H9 (cell line): Measurements from ENCODE around the gene GALNS. TPM values are rescaled to one million over a fixed set of nuclear protein-coding genes. Genes with fewer than 3 reads are reported as not detected.

Experiments
- DNase-seq: peaks from one replicate; pipeline ENCODE4 v3.0.0-alpha.2; 2017
- H2AFZ ChIP-seq: one replicate; pipeline ENCODE4 v1.6.1; 2013; ENCODE audit warnings: mild to moderate bottlenecking, low read length, control low read depth, moderate library complexity
- H2AK5ac ChIP-seq: 2 replicates; pipeline ENCODE4 v1.6.1; 2013; ENCODE audit warnings: low read length, control low read depth, mixed read lengths; ENCODE audit not compliant: insufficient read length
- H2BK120ac ChIP-seq: one replicate; pipeline ENCODE4 v1.6.1; 2013; ENCODE audit warnings: low read depth, mild to moderate bottlenecking, low read length, control low read depth, inconsistent platforms; ENCODE audit not compliant: poor library complexity, severe bottlenecking
- H2BK12ac ChIP-seq: 2 replicates; pipeline ENCODE4 v1.6.1; 2013; ENCODE audit warnings: low read length, control low read depth, mixed read lengths, low read depth; ENCODE audit not compliant: insufficient read length
- H2BK15ac ChIP-seq: 2 replicates; pipeline ENCODE4 v1.6.1; 2013; ENCODE audit warnings: low read depth, low read length, control low read depth
- H2BK20ac ChIP-seq: one replicate; pipeline ENCODE4 v1.6.1; 2013; ENCODE audit warnings: low read depth, mild to moderate bottlenecking, low read length, control low read depth, inconsistent platforms; ENCODE audit not compliant: poor library complexity, severe bottlenecking
- H2BK5ac ChIP-seq: 2 replicates; pipeline ENCODE4 v1.6.1; 2013; ENCODE audit warnings: low read length, control low read depth, mixed read lengths; ENCODE audit not compliant: insufficient read length
- H3K14ac ChIP-seq: 2 replicates; pipeline ENCODE4 v1.6.1; 2013; ENCODE audit warnings: low read length, control low read depth; ENCODE audit not compliant: insufficient read depth
- H3K18ac ChIP-seq: 2 replicates; pipeline ENCODE4 v1.6.1; 2013; ENCODE audit warnings: low read depth, mild to moderate bottlenecking, mixed read lengths, low read length, control low read depth; ENCODE audit not compliant: insufficient read length
- H3K23ac ChIP-seq: 2 replicates; pipeline ENCODE4 v1.6.1; 2013; ENCODE audit warnings: low read length, control low read depth, mixed read lengths, low read depth; ENCODE audit not compliant: insufficient read length
- H3K23me2 ChIP-seq: 2 replicates; pipeline ENCODE4 v1.6.1; 2013; ENCODE audit warnings: low read depth, mild to moderate bottlenecking, mixed read lengths, low read length, control low read depth; ENCODE audit not compliant: insufficient read length, poor library complexity, severe bottlenecking
- H3K27ac ChIP-seq: 2 replicates; pipeline ENCODE4 v1.5.1; 2013; ENCODE audit warnings: low read length, control low read depth, mixed read lengths, low read depth; ENCODE audit not compliant: insufficient read length
- H3K27me3 ChIP-seq: 2 replicates; pipeline ENCODE4 v1.6.1; 2013; ENCODE audit warnings: low read length, control low read depth, inconsistent platforms; ENCODE audit not compliant: insufficient read depth
- H3K4ac ChIP-seq: 2 replicates; pipeline ENCODE4 v1.6.1; 2013; ENCODE audit warnings: low read depth, mild to moderate bottlenecking, control low read depth, inconsistent platforms, low read length, moderate library complexity
- H3K4me1 ChIP-seq: 2 replicates; pipeline ENCODE4 v1.6.1; 2013; ENCODE audit warnings: low read length, control low read depth, inconsistent platforms; ENCODE audit not compliant: insufficient read depth
- H3K4me2 ChIP-seq: 2 replicates; pipeline ENCODE4 v1.6.1; 2013; ENCODE audit warnings: low read length, control low read depth, mixed read lengths; ENCODE audit not compliant: insufficient read length, insufficient read depth
- H3K56ac ChIP-seq: 2 replicates; pipeline ENCODE4 v1.6.1; 2013; ENCODE audit warnings: low read depth, mild to moderate bottlenecking, mixed read lengths, low read length, control low read depth; ENCODE audit not compliant: insufficient read length
- H3K79me1 ChIP-seq: 2 replicates; pipeline ENCODE4 v1.6.1; 2013; ENCODE audit warnings: low read depth, mild to moderate bottlenecking, moderate library complexity, low read length, control low read depth, inconsistent platforms; ENCODE audit not compliant: insufficient read depth, poor library complexity, severe bottlenecking
- H3K79me2 ChIP-seq: 2 replicates; pipeline ENCODE4 v1.6.1; 2013; ENCODE audit warnings: low read length, control low read depth, inconsistent platforms; ENCODE audit not compliant: insufficient read depth
- H3K9ac ChIP-seq: 2 replicates; pipeline ENCODE4 v1.6.1; 2013; ENCODE audit warnings: low read length, control low read depth, mixed read lengths; ENCODE audit not compliant: insufficient read length; ENCODE audit errors: extremely low read depth
- H3K9me3 ChIP-seq: one replicate; pipeline ENCODE4 v1.6.1; 2013; ENCODE audit warnings: low read depth, low read length, inconsistent platforms; ENCODE audit not compliant: control insufficient read depth
- H3T11ph ChIP-seq: one replicate; pipeline ENCODE4 v1.6.1; 2013; ENCODE audit warnings: mild to moderate bottlenecking, low read length, control low read depth, inconsistent platforms
- H4K20me1 ChIP-seq: one replicate; pipeline ENCODE4 v1.6.1; 2013; ENCODE audit not compliant: control insufficient read depth, insufficient read length, insufficient read depth
- H4K5ac ChIP-seq: 2 replicates; pipeline ENCODE4 v1.6.1; 2013; ENCODE audit warnings: low read depth, mild to moderate bottlenecking, mixed read lengths, low read length, control low read depth; ENCODE audit not compliant: insufficient read length
- H4K8ac ChIP-seq: replicated peaks from 2 replicates; pipeline ENCODE4 v1.6.1; 2013; ENCODE audit warnings: low read length, control low read depth, mixed read lengths, low read depth; ENCODE audit not compliant: insufficient read length
- H4K91ac ChIP-seq: 2 replicates; pipeline ENCODE4 v1.6.1; 2013; ENCODE audit warnings: low read depth, mild to moderate bottlenecking, moderate library complexity, mixed read lengths, low read length, control low read depth; ENCODE audit not compliant: insufficient read length
- H3K27ac Mint-ChIP-seq, 3 experiments: 2 replicates in 2 of 3; 3 replicates in 1 of 3; pipeline ENCODE4 v1.8.0; 2020 to 2021; ENCODE audit warnings: mixed read lengths in 3 of 3, mild to moderate bottlenecking in 1 of 3, moderate library complexity in 1 of 3
- H3K27me3 Mint-ChIP-seq: 2 replicates; pipeline ENCODE4 v1.8.0; 2021; ENCODE audit warnings: low read depth, mild to moderate bottlenecking, moderate library complexity, mixed read lengths
- H3K36me3 Mint-ChIP-seq, 3 experiments: 2 replicates in 2 of 3; 3 replicates in 1 of 3; pipeline ENCODE4 v1.8.0; 2020 to 2021; ENCODE audit warnings: low read depth in 3 of 3, mixed read lengths in 3 of 3; ENCODE audit not compliant: insufficient read depth in 1 of 3
- H3K4me1 Mint-ChIP-seq, 2 experiments: 2 replicates each; pipeline ENCODE4 v1.8.0; 2020; ENCODE audit warnings: mixed read lengths in 2 of 2
- H3K4me3 Mint-ChIP-seq, 2 experiments: 2 replicates in 1 of 2; 3 replicates in 1 of 2; pipeline ENCODE4 v1.8.0; 2020 to 2021; ENCODE audit warnings: mild to moderate bottlenecking in 2 of 2, mixed read lengths in 2 of 2, moderate library complexity in 1 of 2
- H3K9me3 Mint-ChIP-seq, 2 experiments: 2 replicates in 1 of 2; 3 replicates in 1 of 2; pipeline ENCODE4 v1.8.0; 2020; ENCODE audit warnings: mild to moderate bottlenecking in 2 of 2, mixed read lengths in 2 of 2, moderate library complexity in 1 of 2
- WGBS: extraction: QIAGEN DNeasy Blood & Tissue Kit; methylation state at CpG from one replicate; pipeline ENCODE4 v1.1.7; 2013; ENCODE audit warnings: missing lambda C conversion rate, low lambda C conversion rate, mixed read lengths; ENCODE audit not compliant: insufficient read length; ENCODE audit errors: extremely low coverage; 5-methylcytosine and 5-hydroxymethylcytosine counted together
- total RNA-seq: library from RNA; stranded (reverse); gene quantifications from 2 replicates; pipeline ENCODE4 v1.2.1, GENCODE V29; 2021
- TF ChIP-seq, protein P1 (sequence below): fragments of 200-600 bp; sonication (generic); conservative IDR thresholded peaks from 3 replicates; pipeline ENCODE4 v1.8.0; 2021; ENCODE audit warnings: antibody characterized with exemption, mild to moderate bottlenecking

Gene GALNS
- total RNA-seq, 1 experiment from 2014 or later, result 20.3 TPM

DNA sequence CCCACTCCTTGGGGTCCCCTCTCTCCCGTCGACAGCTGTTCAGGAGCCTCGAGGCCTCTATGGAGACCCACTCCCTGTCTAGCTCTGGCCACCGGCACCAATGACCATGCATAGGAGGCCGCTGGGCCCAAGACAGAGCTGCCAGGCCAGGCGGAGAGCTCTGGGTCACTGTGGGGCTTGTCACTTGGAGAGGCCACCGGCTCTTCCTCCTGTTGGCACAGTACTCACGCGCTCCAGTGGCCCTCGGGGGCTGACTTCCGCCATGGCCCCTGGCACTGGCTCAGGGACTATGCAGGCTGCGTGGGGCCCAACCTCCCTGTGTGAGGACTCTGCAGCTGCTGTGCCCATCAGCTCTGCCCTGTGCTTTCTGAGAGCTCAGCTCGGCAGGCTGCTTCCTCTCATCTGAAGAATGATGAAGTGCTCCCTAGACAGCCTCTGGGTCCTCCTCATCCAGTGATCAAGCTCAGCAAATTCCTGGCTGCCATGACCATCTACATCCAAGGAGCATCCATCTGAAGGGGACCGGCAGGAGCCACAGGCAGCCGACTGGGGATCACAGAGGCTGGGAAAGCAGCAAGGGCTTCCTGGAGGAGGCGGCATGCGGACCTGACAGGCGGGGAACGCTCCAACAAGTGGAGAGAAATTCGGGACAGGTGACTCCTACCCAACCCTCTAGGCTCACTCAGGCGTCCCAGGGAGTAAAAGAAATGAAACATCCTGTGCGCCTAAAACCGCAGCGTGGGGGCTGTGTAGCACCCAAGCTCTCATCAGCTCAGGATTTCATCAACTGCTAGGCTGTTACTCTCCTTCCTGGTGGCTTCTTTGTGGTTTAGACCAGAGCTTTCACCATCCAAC is 16.8 kb downstream of the GALNS start:
- H2BK12ac ChIP-seq, result no peak overlapping the region
- no peak overlapping the region for H3K9ac ChIP-seq
- H2BK20ac ChIP-seq, result no peak overlapping the region
- H3K79me1 ChIP-seq, result no peaks in the 10 kb centered on the region
- WGBS, result no CpG with 5 or more reads among the region's 24 CpGs
- peaks cover 4 to 15% (median 13%) of the 10 kb centered on the region in 3 experiments; a peak in 6 of 7 replicates for H3K36me3 Mint-ChIP-seq
- no peak overlapping the region for H2AFZ ChIP-seq
- H3K27ac ChIP-seq, result no peak overlapping the region
- no peaks in the 10 kb centered on the region for H3K27me3 ChIP-seq
- no peak overlapping the region for H4K5ac ChIP-seq
- H4K8ac ChIP-seq, result no peak overlapping the region
- H3K18ac ChIP-seq, result no peak overlapping the region
- H3K4me1 ChIP-seq, result no peaks in the 10 kb centered on the region
- no peak overlapping the region for H3K56ac ChIP-seq
- H3K9me3 ChIP-seq, result no peaks in the 10 kb centered on the region
- H3T11ph ChIP-seq, result no peak overlapping the region
- H3K4me1 Mint-ChIP-seq, result no peaks in the 10 kb centered on the region
- no peak overlapping the region for H2AK5ac ChIP-seq
- no peak overlapping the region; a peak in 1 of 5 replicates for H3K4me3 Mint-ChIP-seq
- H3K4ac ChIP-seq, result no peak overlapping the region
- H3K9me3 Mint-ChIP-seq, result no peaks in the 10 kb centered on the region
- no peaks in the 10 kb centered on the region for H3K27me3 Mint-ChIP-seq
- no peak for DNase-seq
- no peak overlapping the region for H3K4me2 ChIP-seq
- TF ChIP-seq, protein P1, sequence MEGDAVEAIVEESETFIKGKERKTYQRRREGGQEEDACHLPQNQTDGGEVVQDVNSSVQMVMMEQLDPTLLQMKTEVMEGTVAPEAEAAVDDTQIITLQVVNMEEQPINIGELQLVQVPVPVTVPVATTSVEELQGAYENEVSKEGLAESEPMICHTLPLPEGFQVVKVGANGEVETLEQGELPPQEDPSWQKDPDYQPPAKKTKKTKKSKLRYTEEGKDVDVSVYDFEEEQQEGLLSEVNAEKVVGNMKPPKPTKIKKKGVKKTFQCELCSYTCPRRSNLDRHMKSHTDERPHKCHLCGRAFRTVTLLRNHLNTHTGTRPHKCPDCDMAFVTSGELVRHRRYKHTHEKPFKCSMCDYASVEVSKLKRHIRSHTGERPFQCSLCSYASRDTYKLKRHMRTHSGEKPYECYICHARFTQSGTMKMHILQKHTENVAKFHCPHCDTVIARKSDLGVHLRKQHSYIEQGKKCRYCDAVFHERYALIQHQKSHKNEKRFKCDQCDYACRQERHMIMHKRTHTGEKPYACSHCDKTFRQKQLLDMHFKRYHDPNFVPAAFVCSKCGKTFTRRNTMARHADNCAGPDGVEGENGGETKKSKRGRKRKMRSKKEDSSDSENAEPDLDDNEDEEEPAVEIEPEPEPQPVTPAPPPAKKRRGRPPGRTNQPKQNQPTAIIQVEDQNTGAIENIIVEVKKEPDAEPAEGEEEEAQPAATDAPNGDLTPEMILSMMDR, result no peak
- no peak overlapping the region for H2BK5ac ChIP-seq
- H3K23ac ChIP-seq, result no peak overlapping the region
- no peak overlapping the region for H2BK15ac ChIP-seq
- H3K27ac Mint-ChIP-seq, result no peak overlapping the region
- no peaks in the 10 kb centered on the region for H3K23me2 ChIP-seq
- H3K79me2 ChIP-seq, result no peaks in the 10 kb centered on the region
- no peak overlapping the region for H4K91ac ChIP-seq
- H3K14ac ChIP-seq, result no peak overlapping the region
- H2BK120ac ChIP-seq, result no peak overlapping the region
- no peaks in the 10 kb centered on the region for H4K20me1 ChIP-seq
